NCI-H460 (cell line): Measurements from ENCODE around the gene TEX12. TPM values are rescaled to one million over a fixed set of nuclear protein-coding genes. Genes with fewer than 3 reads are reported as not detected.
"Not testable (repeated sequence)": the region's sequence is repeated elsewhere in the genome, so short reads cannot be mapped to it uniquely, and the experiment has no call there.

Source experiments
- DNase-seq: peaks from one replicate; pipeline ENCODE4 v3.0.0-alpha.2; 2016; ENCODE audit warnings: low read depth; ENCODE audit errors: extremely low read depth
- polyA plus RNA-seq: library from polyadenylated mRNA; depleted of rRNA; stranded (reverse); fragments of >200 nt; gene quantifications from 2 replicates; pipeline ENCODE4 v1.2.3, GENCODE V29; 2014; cell fraction: nucleus; rRNA removed
- total RNA-seq: library from RNA; depleted of rRNA; stranded (reverse); fragments of >200 nt; shearing (Covaris generic); gene quantifications from 2 replicates; pipeline ENCODE4 v1.2.3, GENCODE V29; 2014; rRNA removed

The TEX12 gene
- 0.10 TPM in 1 of 2 replicates, not detected in the other for total RNA-seq
- not detected in 2 replicates for polyA plus RNA-seq

- DNase-seq, result no peak
Observed at GRCh38 chr11:112167145-112167544, at the start of gene TEX12. TEX12 (plus strand) TSS chr11:112167372; CDS start chr11:112169269, 1,897 bp downstream.

GRCh38 chr11:112118176-112118575, 49.0 kb upstream of the TEX12 start:
- DNase-seq, result no peak

GRCh38 chr11:112121981-112122615, 45.1 kb upstream of the TEX12 start:
- DNase-seq, result no peak

GRCh38 chr11:112123129-112123528, 44.0 kb upstream of the TEX12 start:
- DNase-seq, result no peak

GRCh38 chr11:112127056-112127455, 40.1 kb upstream of the TEX12 start:
- DNase-seq, result no peak

- DNase-seq, result peak; percentile 26
Observed at GRCh38 chr11:112128483-112129121, 38.6 kb upstream of the TEX12 start.

- no peak for DNase-seq
Observed at GRCh38 chr11:112129656-112130055, 37.5 kb upstream of the TEX12 start.

- DNase-seq, result no peak
Observed at GRCh38 chr11:112132737-112133136, 34.4 kb upstream of the TEX12 start.

GRCh38 chr11:112134473-112134872, 32.7 kb upstream of the TEX12 start:
- no peak for DNase-seq

GRCh38 chr11:112143597-112143996, 23.6 kb upstream of the TEX12 start:
- no peak for DNase-seq

GRCh38 chr11:112150517-112150916, 16.7 kb upstream of the TEX12 start:
- DNase-seq, result no peak

GRCh38 chr11:112156153-112156955, 10.8 kb upstream of the TEX12 start:
- no peak for DNase-seq

GRCh38 chr11:112156956-112157766, 10.0 kb upstream of the TEX12 start:
- DNase-seq, result peak; percentile 94

GRCh38 chr11:112159098-112160065, 7.8 kb upstream of the TEX12 start:
- DNase-seq, result no peak

GRCh38 chr11:112160091-112160848, 6.9 kb upstream of the TEX12 start:
- no peak for DNase-seq

- no peak for DNase-seq
Observed at GRCh38 chr11:112161012-112161411, 6.2 kb upstream of the TEX12 start.

GRCh38 chr11:112162200-112162599, 5.0 kb upstream of the TEX12 start:
- not testable (repeated sequence) for DNase-seq

GRCh38 chr11:112162761-112163546, 4.2 kb upstream of the TEX12 start:
- DNase-seq, result peak; percentile 58
